ENCODE results near the gene SCRN2.

SCRN2 gene

DNA sequence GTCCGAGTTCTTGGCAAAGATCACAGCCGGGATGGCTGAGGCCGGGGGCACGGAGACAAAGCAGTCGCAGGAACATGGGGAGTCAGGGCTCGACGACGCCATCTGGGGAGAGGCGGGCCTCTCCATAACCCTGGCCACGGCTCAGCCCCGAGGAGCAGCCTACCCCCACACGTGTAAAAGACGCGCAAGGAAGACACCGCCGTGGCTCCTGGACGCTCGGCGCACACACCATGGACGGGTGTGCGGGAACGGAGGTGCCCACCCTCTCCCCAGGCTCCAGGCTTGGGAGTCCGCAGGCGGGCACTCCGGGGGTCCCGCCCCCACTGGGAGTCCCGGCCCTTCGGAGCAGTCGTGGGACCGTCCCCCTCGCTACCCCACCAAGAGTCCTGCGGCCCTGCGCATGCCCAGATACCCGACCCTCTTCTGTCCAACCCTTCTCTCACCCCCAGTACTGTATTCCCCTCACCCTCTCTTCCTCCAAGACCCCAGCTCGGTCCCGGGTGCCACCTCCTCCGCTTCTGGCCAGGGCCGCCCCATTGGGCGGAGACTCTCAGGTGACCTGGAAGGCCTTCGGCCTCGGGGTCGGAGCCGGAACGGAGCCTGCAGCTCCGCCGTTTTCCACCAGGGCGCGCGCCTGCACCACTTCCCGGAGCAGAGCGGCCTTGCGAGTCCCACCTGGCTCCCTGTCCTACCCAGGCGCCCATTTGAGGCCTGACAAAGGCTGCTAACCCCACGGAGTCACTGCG lies at the start of gene SCRN2:
TSS of gene SCRN2 (minus strand) at position 532 of the 746 bp plus-strand sequence. CDS start at position 102, 430 bp downstream.
- peak; percentile 91 for DNase-seq

DNA sequence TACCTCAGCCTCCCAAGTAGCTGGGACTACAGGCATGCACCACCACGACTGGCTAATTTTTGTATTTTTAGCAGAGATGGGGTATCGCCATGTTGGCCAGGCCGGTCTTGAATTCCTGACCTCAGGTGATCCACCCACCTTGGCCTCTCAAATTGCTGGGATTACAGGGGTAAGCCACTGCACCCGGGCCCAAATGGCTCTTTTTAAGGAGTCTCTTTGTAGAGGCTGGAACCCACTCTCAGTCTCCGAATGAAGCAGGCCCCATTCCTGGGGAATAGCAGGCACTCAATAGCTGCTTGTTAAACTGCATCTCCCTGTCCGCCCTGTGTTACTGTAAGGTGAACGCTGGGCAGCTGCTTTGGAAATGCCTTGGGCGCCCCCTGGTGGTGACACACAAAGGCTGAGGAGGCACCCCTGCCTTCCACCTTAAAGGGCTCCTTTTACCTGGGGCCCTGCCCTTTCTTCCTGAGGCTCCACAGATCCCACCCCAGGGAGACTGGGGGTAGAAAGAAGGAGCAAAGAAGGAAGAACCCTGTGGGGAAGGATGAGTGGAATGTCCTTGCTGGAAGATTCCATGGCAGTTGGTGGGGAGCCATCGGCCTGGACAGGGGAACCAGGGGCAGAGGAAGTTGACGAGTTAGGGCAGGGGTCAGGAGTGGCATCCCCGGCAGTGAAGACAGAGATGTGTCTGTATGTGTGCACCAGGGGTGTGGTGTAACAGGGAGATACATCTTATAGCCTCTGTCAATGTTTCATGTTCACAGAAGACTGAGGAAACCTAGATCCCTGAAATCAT lies 48.9 kb upstream of the SCRN2 start:
- DNase-seq, result peak; percentile 92

DNA sequence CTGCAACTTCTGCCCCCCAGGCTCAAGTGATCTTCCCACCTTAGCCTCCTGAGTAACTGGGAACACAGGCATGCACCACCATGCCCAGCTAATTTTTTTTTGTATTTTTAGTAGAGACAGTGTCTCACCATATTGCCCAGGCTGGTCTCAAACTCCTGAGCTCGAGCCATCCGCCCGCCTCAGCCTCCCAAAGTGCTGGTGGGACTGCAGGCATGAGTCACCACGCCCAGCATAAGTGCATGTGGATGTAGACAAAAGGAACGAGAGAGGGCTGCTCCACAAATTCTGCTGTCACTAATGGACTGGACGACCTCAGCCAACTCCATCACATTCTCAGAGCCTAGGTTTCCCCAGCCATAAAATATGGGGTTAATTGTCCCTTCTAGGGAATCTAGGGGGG lies 47.2 kb upstream of the SCRN2 start:
- no peak for DNase-seq

DNA sequence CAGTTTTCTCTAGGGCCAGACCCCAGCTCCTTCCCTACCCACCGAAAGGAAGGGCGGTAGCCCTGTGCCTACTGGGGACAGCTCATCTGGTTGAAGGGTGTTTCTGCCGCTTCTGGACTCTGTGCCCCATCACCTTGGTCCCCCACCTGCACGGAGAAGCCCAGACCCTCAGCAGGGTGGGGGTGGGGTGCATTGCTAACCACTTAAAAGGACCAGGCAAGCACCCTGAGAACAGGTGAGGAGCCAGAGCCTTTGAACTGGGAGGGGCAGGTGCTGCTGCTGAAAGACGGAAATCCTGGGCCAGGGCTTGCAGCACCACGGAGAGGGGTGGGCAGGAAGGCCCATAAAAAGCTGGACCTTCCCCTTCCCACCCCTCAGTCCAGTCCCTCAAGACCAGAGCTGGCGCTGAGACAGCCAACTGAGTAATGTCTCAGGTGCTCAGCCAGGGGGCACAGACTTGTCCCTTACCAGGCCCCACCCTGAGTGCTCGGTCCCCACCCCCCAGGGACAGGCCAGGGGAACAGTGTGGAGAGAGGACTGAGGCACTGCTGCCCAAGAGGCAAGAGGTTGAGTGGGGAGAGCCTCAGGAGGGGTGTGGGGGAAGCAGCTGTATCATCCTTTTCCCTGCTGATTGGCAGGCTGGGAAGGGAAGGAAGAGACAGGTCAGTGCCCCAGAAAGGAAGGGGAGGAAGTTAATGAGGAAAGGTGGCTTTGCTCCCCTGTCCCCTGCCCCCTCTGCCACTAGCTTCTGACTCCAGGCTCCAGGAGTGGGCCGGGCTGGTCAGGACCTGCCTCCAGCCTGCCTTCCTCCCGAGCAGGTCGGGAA lies 44.0 kb upstream of the SCRN2 start:
- peak; percentile 26 for DNase-seq

DNA sequence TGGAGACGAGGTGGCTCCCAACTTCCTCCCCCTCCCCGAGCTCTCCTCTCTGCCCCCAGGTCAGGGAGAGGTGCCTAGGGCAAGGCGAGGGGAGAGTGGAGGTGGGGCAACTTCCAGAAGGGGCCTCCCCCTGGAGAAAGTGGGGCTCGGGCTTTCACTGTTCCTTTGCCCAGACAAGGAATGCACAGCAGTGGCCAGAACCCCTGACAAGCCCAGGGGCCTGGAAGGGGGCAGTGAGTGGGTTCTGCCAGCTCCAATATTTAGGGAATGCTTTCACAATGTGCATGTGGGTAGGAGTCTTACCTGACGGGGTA lies 43.3 kb upstream of the SCRN2 start:
- no peak for DNase-seq

DNA sequence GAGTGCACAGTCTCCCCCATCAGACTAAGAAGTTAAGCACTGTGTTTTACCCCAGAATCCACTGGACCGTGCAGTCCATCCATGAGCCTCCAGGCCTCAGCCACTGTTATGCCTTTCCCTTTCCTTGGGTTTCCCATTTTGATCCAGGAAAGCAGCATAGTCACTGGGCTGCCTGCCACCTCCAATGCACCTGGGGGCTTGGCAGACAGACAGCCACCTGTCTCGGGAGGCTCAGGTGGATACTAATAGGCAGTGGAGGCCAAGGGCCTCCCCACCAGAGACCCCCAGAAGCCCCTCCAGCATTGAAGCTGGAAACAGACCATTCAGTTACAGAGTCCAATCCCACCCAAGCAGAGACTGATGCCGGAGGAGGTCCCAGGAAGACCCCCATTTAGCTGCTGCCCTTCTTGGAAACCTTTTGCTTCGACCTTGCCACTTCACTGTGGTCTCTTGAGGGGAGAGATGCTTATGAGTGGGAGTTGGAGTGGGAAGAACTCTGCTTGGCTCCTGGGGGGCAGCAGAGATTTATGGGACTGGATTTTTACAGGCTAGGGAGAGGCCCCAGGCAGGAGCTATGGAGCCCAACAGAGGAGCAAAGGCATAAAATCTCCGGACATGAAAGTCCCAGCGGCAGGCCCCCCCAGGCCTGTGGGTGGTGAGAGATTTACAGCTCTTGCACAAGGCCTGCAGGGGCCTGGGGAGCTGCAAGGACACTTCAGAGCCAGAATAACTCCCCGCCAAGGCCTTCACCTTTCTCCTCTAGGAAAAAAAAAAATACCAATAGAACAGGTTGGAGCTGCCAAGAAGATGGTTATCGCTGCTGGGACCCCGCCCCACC lies 42.7 kb upstream of the SCRN2 start:
- DNase-seq, result no peak

DNA sequence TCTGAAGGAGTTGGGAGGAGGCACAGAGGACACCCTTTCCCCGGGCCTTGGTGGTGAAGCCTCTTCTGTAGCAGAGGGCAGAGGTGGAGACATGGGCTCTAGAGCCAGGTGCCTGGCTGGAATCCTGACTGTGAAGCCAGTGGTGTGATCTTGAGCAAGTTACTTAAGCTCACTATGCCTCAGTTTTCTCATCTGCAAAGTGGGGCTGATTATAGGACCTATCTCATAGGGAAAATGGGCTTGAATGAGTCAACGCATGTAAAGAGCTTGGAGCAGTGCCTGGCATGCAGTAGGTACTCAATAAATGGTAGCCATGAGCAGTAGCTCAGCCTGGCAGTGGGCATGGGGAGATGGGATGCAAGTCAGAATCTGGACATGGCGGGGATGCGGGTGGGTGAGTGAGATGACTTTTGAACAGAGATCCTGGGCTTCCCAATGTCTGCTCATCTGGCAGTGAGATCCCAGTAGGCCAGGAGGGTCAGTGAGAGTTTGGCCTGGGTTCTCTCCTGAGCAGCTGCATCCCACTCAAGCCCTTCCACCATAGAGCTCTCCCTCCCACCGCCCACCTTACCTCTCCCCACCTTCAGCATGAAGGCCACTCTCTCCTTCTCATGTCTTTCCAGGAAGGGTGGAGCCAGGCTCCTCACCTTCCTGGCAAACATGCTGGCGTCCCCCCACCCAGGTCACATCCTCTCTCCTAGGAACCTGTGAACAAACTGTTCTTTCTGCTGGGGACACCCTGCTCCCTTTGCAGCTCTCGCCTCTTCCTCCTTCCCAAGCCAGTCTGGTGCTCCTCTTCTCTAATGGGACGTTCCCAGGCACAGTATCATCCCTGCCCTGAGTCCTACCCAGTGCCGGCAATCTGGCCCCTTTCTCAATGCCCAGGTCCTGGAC lies 41.9 kb upstream of the SCRN2 start:
- DNase-seq, result no peak

DNA sequence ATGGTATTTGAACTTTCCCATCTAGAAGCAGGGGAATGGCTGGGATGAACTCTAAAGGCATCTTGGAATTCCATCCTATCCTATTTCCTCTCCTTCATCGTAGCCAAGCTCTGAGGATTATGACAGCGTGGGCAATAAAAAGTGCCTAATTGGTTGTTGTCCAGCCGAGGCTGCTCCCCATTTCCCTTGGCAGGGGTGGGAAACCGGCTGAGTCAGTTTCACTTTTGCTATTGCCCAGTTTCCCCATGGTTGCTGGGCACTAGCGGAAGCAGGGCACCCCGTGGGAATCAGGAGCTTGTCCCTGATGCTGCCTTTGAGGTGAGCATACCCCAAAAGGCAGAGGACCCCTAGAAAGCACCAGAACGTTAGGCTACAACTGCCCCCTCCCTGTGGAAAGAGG lies 41.2 kb upstream of the SCRN2 start:
- DNase-seq, result no peak

DNA sequence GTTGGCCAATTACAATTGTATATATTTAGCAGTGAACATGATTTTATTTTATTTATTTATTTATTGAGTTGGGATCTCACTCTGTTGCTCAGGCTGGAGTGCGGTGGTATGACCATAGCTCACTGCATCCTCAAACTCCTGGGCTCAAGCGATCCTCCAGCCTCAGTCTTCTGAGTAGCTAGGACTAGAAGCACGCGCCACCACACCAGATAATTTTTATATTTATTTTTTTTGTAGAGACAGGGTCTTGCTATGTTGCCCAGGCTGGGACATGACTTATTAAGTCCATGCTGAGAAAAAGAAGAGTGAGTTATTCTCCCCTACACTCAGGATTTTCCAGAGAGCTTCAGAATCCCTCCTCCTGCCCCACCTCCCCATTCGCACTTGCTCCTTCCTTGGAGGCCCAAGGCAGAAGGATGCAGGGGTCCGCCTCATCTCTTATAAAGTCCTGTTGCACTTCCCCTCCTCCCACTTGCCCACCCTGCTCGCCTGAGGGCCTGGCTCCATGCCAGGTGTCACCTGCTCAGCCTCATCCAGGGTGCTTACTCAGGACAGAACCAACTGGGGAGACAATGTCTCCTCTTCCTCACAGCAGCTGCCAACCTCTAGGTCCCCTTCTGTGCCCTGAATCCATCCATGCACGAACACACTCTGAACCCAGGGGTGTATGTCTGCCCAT lies 38.8 kb upstream of the SCRN2 start:
- DNase-seq, result no peak

DNA sequence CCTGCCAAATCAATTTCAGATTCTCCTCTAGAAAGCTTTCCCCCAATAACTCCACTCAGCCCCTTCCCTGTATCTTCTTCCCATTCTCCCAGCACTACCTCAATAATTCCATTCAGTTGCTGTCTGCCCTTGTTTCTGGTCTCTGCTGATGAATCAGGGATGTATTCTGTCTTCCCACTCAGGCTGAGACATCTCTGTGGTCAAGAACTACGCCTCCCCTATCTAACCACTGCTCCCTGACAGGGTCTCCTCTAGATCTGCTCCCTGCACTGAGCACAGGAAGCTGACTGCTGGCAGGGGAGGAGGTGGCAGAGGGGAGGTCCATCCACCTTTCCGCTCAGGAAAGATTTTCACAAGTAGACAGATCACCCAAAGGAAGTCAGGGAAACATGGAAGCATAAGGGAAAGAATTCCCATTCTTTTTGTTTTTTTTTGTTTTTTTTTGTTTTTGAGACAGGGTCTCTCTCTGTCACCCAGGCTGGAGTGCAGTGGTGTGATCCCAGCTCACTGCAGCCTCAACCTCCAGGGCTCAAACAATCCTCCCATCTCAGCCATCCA lies 38.0 kb upstream of the SCRN2 start:
- no peak for DNase-seq

DNA sequence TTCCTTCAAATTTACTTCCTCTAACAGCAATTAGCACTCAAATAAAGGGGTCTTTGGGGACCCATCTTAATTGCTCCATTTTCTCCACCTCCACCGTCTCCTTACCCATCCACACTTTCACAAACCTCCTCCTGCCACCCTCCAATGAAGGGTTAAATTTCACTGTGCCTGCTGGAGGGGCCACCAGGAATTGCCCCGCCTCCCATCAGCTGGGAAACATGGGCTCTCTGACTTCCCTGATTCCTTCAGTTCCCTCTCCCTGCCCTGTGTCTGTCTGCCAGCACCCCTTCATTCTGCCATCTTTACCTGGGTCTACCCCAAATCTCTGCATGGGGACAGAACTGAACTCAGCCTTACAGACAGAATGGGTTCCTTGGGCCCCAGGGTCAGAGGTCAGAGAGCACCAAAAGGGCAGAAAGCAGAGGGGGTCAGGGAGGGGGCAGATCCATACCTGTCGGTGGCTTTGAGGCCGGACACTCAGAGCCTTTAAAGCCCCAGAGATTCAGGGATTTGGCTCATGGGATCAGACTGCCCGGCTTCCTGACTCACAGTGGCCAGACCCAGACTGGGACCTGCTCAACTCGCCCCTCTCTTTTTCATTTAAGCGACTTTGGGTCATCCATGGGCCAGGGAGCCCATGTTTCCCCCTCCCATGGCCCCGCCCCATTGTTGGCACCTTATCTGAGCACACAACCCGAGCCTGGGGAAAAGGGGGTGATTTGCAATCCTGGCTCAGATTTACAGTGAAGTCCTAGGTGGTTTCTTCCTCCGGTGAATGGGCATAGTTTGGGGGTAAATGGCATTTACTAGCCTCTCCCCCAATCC lies 37.3 kb upstream of the SCRN2 start:
- no peak for DNase-seq

DNA sequence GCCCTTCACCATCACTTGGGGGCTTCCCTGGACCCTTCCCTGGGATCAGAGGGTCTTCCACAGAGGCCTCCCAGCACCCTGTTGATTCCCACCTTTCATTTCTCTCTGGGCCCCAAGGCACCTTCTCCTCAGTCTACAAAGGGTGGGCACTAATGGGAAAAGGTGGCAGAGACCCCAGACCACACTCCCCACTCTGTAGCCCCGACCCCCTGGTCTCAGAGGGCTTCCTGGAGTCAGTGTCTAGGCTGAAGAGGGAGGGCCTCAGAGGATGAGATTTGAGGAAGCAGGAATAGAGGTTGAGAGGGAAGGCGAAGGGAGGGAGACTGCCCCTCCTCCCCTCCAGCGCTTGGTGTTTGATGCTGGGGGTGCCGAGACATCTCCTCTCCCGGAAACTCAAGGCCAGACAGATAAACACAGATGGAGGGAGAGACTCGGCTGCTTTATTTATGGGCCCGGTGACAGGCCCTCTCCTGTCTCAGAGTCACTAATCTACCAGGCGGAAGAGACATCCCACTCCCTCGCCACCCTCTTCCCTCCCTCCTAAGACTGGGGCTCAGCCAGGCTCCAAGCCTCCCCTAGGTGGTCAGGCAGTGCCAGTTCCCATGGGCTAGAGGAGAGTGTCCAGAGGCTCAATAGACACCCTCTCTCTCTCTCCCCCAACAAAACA lies 36.4 kb upstream of the SCRN2 start:
- no peak for DNase-seq

DNA sequence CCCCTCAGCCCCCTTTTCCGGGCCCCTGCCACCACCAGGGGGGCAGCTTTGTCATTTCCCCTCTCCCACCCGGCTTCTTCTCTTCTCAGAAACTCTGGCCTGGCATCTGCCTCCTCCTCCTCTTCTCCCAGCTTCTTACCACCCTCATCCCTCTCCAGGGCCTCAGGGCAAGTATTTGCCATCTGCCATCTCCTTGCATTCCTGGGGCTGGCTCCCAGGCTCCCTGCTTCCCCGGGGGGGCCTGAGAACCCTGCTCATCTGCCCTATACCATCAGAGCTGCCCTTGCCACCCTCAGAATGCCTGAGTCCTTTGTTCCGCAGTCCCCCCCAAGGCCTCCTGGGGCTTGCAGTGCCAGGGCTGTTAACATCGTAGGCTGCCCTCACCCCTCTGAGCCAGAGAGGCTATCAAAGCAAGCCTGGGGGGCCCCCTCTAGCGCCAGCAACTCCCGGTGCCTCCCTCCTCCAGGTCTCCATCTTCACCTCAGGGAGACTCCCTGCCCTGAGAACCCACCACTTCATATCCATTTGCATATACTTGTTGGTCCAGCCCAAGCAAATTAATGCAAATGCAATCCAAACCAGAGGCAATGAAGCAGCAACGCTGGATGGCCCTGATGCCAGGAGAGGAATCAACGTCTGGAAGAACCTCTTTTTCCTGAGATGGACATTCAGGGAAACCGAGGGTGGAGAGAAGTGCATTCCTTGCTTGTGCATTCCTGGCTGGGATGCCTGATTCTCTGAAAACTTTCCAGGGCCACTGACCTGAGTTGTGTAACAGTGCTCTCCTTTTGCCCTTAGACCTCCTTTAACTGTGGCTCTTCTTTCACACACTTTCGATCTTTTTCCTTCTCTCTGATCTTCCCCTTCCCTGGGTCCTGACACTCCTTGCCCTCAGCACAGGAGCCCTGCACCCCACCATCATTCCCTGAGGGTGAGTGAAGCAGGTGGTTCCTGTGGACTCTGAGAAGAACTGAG lies 34.2 kb upstream of the SCRN2 start:
- DNase-seq, result no peak

DNA sequence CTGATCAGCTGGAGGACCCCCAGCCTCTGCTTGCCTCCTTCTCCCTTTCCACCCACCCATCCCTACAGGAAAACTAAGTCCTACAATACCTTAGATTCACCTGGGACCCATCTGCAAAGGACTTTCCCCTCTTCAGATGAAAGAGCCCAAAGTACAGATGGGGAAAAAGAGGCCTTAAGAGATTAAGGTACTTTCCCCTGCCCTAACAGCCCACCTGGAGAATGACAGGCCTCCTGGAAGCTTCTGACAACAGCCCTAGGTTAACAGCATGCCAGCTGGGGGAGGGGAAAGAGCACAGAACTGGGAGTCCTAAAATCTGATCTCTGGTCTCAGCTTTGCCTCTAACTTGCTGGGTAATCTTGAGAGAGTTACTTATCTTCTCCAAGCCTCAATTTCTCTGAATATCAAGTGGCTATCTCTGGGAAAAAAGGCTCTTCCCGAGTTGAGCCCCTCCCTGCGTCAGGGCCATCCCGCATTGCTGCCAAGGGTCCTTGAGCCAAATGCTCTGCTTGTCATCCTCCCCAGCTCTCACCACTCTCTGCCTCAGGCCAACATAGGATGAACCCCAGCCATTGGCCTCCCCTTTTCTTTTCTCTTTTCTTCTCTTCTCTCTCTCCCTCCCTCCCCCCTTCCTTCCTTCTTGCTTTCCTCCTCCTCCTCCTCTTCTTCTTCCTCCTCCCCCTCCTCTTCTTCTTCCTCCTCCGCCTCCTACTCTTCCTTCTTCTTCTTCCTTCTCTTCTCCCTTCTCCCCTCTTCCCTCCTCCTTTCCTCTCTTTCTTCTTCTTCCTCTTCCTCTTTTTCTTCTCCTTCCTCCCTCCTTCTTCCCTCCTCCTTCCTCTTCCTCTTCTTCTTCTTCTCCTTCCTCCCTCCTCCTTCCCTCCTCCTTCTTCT lies 32.4 kb upstream of the SCRN2 start:
- DNase-seq, result no peak

DNA sequence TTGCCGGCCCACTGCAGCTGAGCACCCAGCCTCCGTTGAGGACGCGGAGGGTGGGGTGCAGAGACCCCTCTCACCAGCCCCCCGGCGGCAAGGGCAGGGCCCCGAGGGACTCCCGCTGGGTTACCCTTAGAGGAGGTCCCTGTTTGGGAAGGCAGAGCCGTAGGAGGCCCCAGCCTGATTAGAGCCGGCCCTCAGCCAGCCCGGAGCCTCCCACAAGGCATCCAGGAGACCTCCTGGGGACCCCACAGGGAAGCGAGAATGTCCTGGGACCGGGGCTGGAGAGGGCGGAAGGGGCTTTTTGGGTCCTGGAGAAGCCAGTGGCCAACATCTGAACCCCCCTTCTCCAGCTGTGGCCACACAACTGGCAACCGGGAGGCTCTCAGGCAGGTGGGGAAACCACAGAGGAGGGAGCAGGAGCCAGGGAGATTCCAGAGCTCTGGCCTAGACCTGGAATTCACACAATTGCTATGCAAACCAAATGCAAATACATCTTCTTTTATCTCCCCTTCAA lies 31.6 kb upstream of the SCRN2 start:
- DNase-seq, result no peak

DNA sequence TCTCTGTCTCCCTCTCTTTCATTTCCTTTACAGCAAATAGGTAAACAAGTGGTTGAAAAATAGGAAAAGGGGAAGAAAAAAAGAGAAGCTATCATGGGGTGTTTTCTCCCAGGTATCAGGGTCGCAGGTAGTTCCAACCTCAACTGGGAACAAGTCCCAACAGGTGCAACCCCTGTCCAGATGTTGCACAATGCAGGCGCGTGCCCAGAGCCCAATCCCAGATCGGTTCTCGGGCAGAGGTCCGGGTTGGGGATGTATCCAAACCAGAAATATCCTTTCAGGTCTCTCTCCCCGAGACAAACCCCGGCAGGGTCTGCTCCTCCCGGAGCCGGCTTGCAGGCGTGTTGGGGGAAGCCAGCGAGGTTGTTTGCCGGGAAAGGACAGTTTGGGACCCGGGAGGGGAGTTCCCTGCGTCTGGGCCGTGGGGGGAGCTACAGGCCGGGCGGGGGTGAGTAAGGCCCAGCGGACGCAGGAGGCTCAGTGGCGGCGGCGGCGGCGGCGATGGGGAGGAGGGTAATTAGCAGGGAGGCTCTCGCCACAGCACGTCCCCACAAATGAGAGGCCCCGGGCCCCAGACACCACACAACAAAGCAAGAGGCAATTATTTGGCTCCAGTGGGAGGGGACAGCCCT lies 31.1 kb upstream of the SCRN2 start:
- no peak for DNase-seq
